PC-9 (cell line): ENCODE data around the gene UBE2O. TPM values are rescaled to one million over a fixed set of nuclear protein-coding genes. Genes with fewer than 3 reads are reported as not detected.

Experiments
- BruUV-seq: library from RNA; stranded (reverse); fragments of 400-500 nt; replicated peaks from 2 replicates; lab custom pipeline; 2021; lab: Mats Ljungman, UMichigan
- CTCF ChIA-PET: fragments of 300-600 bp; sonication (Branson Sonifier 250); formaldehyde crosslinking; loops from one replicate; lab custom pipeline; 2022; ENCODE audit warnings: antibody characterized with exemption; lab: Charles Lee
- POLR2A ChIA-PET: fragments of 300-600 bp; sonication (Branson Sonifier 250); formaldehyde crosslinking; loops from one replicate; lab custom pipeline; 2022; ENCODE audit warnings: antibody characterized with exemption; ENCODE audit not compliant: unreplicated experiment; lab: Charles Lee
- DNase-seq, 2 experiments: peaks; one replicate each; pipeline versions ENCODE4 v3.0.0 to v3.0.0-alpha.2; 2015 to 2022; ENCODE audit warnings: mixed read lengths in 1 of 2
- H2AFZ ChIP-seq: fragments of 200-600 bp; sonication (generic); 2 replicates; pipeline ENCODE4 v1.8.1; 2017; ENCODE audit warnings: antibody characterized with exemption
- H3F3A ChIP-seq: fragments of 200-600 bp; sonication (generic); 2 replicates; pipeline ENCODE4 v1.8.1; 2017; ENCODE audit warnings: antibody characterized with exemption, mild to moderate bottlenecking, low read depth; ENCODE audit not compliant: insufficient read depth
- H3K27ac ChIP-seq: fragments of 200-600 bp; sonication (generic); 2 replicates; pipeline ENCODE4 v1.6.1; 2016; ENCODE audit warnings: mixed run types
- H3K27me3 ChIP-seq: fragments of 200-600 bp; sonication (generic); 2 replicates; pipeline ENCODE4 v1.6.1; 2016; ENCODE audit warnings: low read depth, mixed run types; ENCODE audit not compliant: insufficient read depth
- H3K36me3 ChIP-seq: fragments of 200-600 bp; sonication (generic); 2 replicates; pipeline ENCODE4 v1.6.1; 2016; ENCODE audit warnings: low read depth, mixed run types
- H3K4me1 ChIP-seq: fragments of 200-600 bp; sonication (generic); replicated peaks from 2 replicates; pipeline ENCODE4 v1.6.1; 2016; ENCODE audit warnings: mixed run types; ENCODE audit not compliant: insufficient read depth
- H3K4me2 ChIP-seq: fragments of 200-600 bp; sonication (generic); 2 replicates; pipeline ENCODE4 v1.6.1; 2017; ENCODE audit warnings: mixed run types
- H3K4me3 ChIP-seq: fragments of 200-600 bp; sonication (generic); 2 replicates; pipeline ENCODE4 v1.6.1; 2016; ENCODE audit warnings: mixed run types
- H3K79me2 ChIP-seq: fragments of 200-600 bp; sonication (generic); 2 replicates; pipeline ENCODE4 v1.6.1; 2017; ENCODE audit warnings: low read depth, mixed run types
- H3K9me2 ChIP-seq: fragments of 200-600 bp; sonication (generic); 2 replicates; pipeline ENCODE4 v1.8.1; 2017; ENCODE audit warnings: mild to moderate bottlenecking; ENCODE audit not compliant: insufficient read depth
- H3K9me3 ChIP-seq: fragments of 200-600 bp; sonication (generic); 2 replicates; pipeline ENCODE4 v1.8.1; 2016; ENCODE audit warnings: low read depth; ENCODE audit not compliant: insufficient read depth
- H4K20me1 ChIP-seq: fragments of 200-600 bp; sonication (generic); 2 replicates; pipeline ENCODE4 v1.8.1; 2017; ENCODE audit not compliant: insufficient read depth
- EZH2 ChIP-seq: fragments of 200-600 bp; sonication (generic); IDR thresholded peaks from 2 replicates; pipeline ENCODE4 v1.8.0; 2017; ENCODE audit warnings: antibody characterized with exemption, low read depth
- intact Hi-C: fragments of 100-400 bp; cut with micrococcal nuclease; formaldehyde crosslinking; loops from one replicate; pipeline ENCODE4 v1.10.0; 2022; ENCODE audit not compliant: unreplicated experiment
- total RNA-seq: library from RNA; stranded (reverse); gene quantifications from 2 replicates; pipeline ENCODE4 v1.2.3, GENCODE V29; 2021
- TF ChIP-seq, protein P1 (sequence below): fragments of 200-600 bp; sonication (generic); conservative IDR thresholded peaks from 2 replicates; pipeline ENCODE4 v1.6.1; 2017; ENCODE audit warnings: mixed run types, antibody characterized with exemption, mild to moderate bottlenecking, moderate library complexity

UBE2O gene
- total RNA-seq, 1 experiment from 2014 or later, result 28.0 TPM

DNA sequence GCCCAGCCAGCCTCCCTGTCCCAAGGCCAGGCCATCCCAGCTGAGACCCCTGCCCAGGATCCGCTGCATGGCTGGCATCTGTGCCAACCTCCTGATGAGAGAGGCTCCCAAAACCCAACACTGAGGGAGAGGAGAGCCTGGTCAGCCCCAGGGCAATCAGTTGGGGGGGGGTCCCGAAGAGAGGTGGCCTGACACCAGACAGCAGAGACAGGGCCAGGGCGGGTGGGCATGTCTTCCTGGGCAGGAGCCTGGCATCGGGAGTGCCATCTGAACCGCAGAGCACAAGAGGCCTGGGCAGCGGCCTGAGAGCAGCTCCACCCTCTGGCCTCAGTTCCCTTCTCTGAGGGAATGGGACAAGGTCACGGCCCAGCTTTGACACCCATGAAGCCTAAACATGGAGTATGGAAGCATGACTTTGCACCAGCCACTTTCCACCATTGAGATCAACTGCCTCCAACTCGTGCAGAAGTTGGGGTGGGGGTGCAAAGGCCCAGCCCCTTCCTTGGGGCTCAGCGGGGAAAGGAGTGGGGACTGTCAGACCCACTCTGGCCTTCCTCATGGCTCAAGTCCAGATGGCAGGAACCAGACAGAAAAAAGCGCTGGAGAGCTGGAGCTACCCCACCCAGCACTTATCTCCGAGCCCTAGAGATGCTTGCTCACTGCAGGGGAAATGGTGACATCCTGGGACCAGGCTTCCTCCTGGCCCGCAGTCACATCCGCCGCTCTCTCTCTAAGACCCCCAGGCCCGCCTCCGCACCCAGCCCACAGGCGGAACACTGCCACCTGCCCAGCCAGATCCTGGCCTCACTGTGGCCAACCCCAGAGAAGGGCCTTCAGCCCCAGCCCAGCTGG, 38.5 kb upstream of the UBE2O start:
- intact Hi-C loops, result no loop called here
- Histone ChIP-seq H3K4me1 (no peaks in the 10 kb centered on the region), H2AFZ (no peak overlapping the region), H3K36me3 (no peaks in the 10 kb centered on the region), H3K9me3 (no peaks in the 10 kb centered on the region), H4K20me1 (no peaks in the 10 kb centered on the region), H3K4me2 (no peak overlapping the region), H3K27ac (no peak overlapping the region), H3K79me2 (no peaks in the 10 kb centered on the region), H3F3A (no peaks in the 10 kb centered on the region), H3K4me3 (no peak overlapping the region), H3K27me3 (no peaks in the 10 kb centered on the region), H3K9me2 (no peaks in the 10 kb centered on the region)
- TF ChIP-seq, protein P1, sequence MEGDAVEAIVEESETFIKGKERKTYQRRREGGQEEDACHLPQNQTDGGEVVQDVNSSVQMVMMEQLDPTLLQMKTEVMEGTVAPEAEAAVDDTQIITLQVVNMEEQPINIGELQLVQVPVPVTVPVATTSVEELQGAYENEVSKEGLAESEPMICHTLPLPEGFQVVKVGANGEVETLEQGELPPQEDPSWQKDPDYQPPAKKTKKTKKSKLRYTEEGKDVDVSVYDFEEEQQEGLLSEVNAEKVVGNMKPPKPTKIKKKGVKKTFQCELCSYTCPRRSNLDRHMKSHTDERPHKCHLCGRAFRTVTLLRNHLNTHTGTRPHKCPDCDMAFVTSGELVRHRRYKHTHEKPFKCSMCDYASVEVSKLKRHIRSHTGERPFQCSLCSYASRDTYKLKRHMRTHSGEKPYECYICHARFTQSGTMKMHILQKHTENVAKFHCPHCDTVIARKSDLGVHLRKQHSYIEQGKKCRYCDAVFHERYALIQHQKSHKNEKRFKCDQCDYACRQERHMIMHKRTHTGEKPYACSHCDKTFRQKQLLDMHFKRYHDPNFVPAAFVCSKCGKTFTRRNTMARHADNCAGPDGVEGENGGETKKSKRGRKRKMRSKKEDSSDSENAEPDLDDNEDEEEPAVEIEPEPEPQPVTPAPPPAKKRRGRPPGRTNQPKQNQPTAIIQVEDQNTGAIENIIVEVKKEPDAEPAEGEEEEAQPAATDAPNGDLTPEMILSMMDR, result no peak
- no peak for TF ChIP-seq EZH2
- CTCF ChIA-PET, result no interaction called here
- BruUV-seq, result no TSS peak
- POLR2A ChIA-PET, result interaction anchor here (0.6 kb wide), 1 partner anchor 9 kb away, joined by 3 read pairs; no protein-coding TSS in a partner anchor
- no peak for DNase-seq

DNA sequence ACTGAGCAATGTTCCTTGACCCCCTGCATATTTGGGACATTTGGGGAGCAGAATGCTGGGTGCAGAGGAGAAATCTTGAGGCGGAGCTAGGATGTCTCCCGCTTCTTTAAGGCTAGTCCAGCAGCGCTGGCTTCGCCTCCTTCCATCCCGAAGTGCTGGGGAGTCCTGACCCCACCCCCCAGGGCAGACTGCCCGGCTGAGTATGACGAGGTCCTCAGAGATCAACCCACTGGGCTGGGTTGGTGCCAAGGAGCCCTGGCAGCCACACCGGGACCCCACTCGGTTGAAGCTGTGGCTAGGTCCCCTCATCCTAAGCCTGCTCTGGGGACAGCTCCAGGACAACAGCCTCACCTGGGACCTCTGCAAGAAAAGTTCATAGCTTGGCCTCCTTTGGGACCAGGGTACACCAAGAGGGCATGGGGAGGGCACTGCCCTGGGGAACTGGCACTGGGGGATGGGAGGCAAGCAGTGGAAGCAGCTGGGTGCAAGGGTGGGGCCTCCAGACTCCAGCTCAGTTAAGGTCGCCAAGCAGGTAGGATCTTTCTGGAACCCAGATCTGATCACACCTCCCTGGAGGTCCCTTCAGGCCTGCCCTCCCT, 37.3 kb upstream of the UBE2O start:
- TF ChIP-seq EZH2, result no peak
- TF ChIP-seq, protein P1, result no peak
- no peaks in the 10 kb centered on the region for H3K79me2 ChIP-seq
- BruUV-seq, result no TSS peak
- H3K36me3 ChIP-seq, result no peaks in the 10 kb centered on the region
- H3K4me2 ChIP-seq, result no peak overlapping the region
- no peaks in the 10 kb centered on the region for H4K20me1 ChIP-seq
- H3K4me1 ChIP-seq, result no peaks in the 10 kb centered on the region
- no peaks in the 10 kb centered on the region for H3K9me3 ChIP-seq
- H3K4me3 ChIP-seq, result no peak overlapping the region
- DNase-seq, result no peak
- intact Hi-C loops, result no loop called here
- H3K9me2 ChIP-seq, result no peaks in the 10 kb centered on the region
- no peaks in the 10 kb centered on the region for H3F3A ChIP-seq
- no peak overlapping the region for H2AFZ ChIP-seq
- H3K27ac ChIP-seq, result no peak overlapping the region
- ChIA-PET CTCF (interaction anchor here (0.7 kb wide), 1 partner anchor 28 kb away, joined by 3 read pairs; no protein-coding TSS in a partner anchor), POLR2A (interaction anchor here (0.7 kb wide), 1 partner anchor 308 kb away, joined by 3 read pairs; no protein-coding TSS in a partner anchor)
- H3K27me3 ChIP-seq, result no peaks in the 10 kb centered on the region

DNA sequence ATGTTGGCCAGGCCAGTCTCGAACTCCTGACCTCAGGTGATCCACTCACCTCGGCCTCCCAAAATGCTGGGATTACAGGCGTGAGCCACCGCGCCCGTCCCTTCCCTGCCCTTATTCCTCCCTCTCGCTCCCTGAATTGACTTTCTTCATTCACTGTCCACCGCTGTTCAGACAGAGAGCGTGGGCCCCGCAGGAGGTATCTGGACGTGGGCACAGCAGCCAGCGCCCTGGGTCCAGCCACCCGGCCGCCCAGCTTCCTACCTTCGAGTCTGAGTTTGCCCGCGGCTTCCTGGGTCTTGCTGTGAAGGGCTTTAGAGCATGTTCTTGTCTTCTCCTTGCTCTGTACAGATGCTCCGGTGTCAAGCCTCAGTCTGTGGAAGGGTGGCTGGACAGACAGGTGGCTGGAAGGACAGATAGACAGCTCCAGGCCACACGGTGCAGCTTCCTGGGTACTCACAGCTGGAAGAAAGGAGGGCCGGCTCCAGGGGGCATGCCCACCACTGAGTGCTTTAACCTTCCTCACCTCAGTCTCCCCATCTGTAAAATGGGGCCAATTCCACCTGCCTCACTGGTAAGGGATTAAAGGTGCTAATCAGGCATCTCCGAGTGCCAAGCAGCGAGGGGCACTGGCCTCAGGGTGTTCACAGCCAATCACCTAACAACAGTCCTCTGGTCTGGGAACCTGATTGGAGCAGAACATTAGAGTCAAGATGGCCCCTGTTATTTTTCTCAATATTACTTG, 34.7 kb upstream of the UBE2O start:
- ChIA-PET POLR2A (no interaction called here), CTCF (no interaction called here)
- Histone ChIP-seq H3K9me3 (no peaks in the 10 kb centered on the region), H3K4me2 (no peak overlapping the region), H3K36me3 (no peaks in the 10 kb centered on the region), H3K27ac (no peak overlapping the region), H3K79me2 (no peaks in the 10 kb centered on the region), H3K9me2 (no peaks in the 10 kb centered on the region), H3F3A (no peaks in the 10 kb centered on the region), H3K4me1 (no peaks in the 10 kb centered on the region; the same call in 1 of the 2 replicates), H2AFZ (no peak overlapping the region), H3K4me3 (no peak overlapping the region), H4K20me1 (no peaks in the 10 kb centered on the region), H3K27me3 (no peaks in the 10 kb centered on the region)
- no peak for DNase-seq
- TF ChIP-seq EZH2, result no peak
- TF ChIP-seq, protein P1, result no peak
- intact Hi-C loops, result no loop called here
- BruUV-seq, result no TSS peak
